ENCODE data around the gene ANKRD12.

Gene ANKRD12

GRCh38 chr18:9130195-9130594 is 6.4 kb upstream of the ANKRD12 start:
- TF ChIP-seq CTCF (IDR thresholded peaks at IDR 0.05) = no peak

- TF ChIP-seq CTCF (IDR thresholded peaks at IDR 0.05) = no peak
Observed at GRCh38 chr18:9130806-9131205, 5.8 kb upstream of the ANKRD12 start.

DNA sequence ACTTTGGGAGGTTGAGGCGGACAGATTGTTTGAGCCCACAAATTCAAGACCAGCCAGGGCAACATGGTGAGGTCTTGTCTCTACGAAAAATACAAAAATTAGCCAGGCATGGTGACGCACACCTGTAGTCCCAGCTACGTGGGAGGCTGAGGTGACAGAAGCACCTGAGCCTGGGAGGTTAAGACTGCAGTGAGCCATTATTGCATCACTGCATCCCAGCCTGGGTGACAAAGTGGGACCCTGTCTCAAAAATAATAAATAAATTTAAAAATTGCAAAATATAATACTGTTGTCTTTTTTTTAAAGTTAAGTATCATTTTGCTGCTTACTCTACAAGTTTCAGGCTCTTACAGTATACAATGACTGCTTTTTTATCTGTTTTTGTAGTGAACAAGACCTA is 4.0 kb upstream of the ANKRD12 start:
- no peak for TF ChIP-seq CTCF (IDR thresholded peaks at IDR 0.05)

DNA sequence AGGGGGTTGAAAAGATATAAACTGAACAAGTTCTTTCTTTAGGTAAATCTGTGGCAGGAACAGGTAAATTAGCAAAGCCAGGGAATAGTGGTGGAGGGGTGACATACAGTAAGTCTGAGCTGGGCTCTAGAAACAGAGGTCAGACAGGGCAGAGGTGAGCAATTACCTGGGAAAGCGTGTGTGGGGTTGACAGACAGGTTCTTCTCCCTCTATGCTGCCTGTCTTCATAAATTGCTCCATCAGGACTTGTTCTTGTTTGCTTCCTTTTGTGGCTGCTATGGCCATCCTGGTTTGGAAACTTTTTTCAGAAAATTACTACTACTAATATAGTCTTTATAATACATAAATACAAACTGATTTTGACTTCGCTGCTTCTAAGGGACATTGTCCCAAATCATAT is 3.4 kb upstream of the ANKRD12 start:
- no peak for TF ChIP-seq CTCF (IDR thresholded peaks at IDR 0.05)

- TF ChIP-seq CTCF (IDR thresholded peaks at IDR 0.05) = no peak
Observed at GRCh38 chr18:9135081-9135911, 1.3 kb upstream of the ANKRD12 start.

DNA sequence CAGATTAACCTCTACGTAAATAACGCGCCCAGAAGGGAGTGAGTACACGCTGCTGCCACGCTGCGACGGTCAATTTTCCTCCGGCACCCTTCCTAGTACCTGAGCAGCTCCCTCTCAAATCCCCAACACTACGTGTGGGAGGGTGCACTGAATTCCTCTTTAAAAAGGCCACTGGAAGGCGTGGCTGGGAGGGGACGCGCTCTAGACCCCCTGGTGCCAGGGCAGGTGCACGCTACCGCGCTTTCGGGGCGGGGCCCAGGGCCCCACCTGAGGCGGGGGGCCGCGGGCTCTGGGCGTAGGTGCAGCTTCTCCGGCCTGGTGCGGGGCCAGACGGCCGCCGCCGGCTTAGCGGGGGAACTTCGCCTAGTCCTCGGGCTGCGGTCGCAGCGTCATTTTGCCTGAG is 668 bp upstream of the ANKRD12 start:
- no peak for TF ChIP-seq CTCF (IDR thresholded peaks at IDR 0.05)

- TF ChIP-seq CTCF (IDR thresholded peaks at IDR 0.05) = no peak
Observed at GRCh38 chr18:9137168-9138066, 836 bp downstream of the ANKRD12 start.

Measured in LNCAP (cell line).